SKM-1 (cell line): ENCODE measurements around the gene ANKRD9.
"Not testable (repeated sequence)": the region's sequence is repeated elsewhere in the genome, so short reads cannot be mapped to it uniquely, and the experiment has no call there.

ENCODE experiments used
- DNase-seq: peaks from one replicate; lab custom pipeline; 2025; ENCODE audit not compliant: unreplicated experiment; lab: John Stamatoyannopoulos, UW

ANKRD9 gene, protein sequence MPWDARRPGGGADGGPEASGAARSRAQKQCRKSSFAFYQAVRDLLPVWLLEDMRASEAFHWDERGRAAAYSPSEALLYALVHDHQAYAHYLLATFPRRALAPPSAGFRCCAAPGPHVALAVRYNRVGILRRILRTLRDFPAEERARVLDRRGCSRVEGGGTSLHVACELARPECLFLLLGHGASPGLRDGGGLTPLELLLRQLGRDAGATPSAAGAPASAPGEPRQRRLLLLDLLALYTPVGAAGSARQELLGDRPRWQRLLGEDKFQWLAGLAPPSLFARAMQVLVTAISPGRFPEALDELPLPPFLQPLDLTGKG

DNA sequence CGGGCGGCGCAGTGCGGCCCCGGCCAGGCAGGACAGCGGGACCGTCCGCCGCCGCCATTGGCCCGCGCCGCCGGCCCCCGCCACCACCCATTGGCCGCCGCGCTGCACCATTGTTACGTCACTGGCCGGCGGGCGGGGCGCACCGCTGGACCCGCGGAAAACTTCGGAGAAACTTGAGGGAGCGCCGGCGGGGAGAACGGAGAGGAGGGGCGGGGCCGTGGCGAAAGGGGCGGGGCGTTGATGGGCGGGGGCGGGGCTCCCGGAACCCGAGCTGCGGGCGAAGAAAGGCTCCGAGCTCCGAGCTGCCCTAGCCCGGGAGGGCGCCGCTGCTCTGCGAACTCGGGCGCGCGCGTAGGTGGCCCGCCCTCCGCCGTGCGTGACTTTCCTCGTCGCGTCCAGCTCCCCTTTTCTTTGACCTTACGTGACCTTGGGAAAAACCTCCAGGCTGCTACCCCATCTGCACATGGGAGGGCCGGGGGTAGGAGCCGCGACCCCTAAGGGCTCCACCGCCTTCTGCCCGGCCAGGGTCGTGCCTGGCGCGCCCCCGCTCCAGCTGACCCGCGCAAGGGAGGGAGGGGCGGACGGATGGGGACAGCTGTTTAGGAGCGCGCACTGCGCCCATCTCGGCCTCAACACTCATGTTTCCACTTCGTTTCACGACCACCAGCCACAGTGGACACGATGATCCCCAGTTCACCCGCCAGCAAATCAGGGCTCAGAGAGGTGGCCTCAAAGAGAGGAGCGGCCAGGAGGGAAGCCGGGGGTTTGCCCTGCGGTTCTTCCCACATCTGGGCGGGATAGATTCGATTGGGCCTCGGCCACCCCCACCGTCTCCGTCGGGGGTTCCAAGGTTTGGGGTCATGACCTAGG lies at the start of gene ANKRD9:
TSS of gene ANKRD9 (minus strand) at position 31 of the 870 bp plus-strand sequence. CDS start 1,887 bp downstream, outside the sequence.
- DNase-seq, result peak; percentile 53

DNA sequence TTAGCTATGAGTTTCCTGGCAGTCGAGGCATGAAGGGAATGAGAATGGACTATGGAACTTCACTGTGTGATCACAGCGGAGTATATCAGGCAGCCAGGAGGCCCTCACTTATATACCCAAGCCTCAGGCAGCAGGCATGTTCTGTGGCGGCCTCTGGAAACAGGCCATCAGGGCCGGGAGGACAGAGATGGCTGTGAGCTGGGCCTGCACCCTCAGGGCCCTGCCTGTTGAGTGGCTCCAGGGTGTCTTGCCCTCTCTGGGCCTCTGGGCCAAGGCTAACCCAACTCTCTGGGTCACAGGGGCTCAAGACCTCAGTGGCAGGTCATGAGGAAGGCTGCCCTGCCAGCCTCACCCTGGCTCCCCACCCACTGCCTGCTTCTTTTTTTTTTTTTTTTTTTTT lies 49.0 kb upstream of the ANKRD9 start:
- no peak for DNase-seq

- DNase-seq, result no peak
These were observed 48.1 kb upstream of the ANKRD9 start for GRCh38 chr14:102557434-102558226.

DNA sequence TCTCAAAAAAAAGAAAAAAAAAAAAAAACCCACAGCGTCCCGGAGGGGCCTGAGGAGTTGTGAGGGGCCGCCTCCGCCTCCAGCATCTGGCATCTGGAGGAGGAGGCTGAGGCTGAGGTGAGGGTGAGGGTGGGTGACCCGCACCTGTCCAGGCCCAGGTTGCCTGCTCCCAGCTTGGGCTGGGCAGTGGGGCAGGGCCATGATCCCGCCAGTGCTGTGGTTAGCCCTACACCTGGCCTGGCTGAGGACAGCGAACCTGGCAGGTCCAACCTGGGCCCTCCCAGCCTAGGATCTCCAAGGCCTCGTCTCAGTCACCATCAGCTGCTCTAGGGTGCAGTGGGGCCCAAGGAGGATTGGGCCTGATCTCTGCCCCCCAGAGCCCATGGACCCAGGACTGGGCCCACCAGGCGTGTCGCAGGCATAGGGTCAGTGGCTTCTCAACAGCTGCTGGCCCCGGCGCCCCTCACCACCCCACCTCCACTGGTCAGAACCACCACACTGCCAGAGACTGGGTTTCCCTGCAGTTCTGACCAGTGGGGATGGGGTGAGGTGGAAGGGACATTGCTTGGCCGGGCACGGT lies 46.6 kb upstream of the ANKRD9 start:
- DNase-seq, result no peak

DNA sequence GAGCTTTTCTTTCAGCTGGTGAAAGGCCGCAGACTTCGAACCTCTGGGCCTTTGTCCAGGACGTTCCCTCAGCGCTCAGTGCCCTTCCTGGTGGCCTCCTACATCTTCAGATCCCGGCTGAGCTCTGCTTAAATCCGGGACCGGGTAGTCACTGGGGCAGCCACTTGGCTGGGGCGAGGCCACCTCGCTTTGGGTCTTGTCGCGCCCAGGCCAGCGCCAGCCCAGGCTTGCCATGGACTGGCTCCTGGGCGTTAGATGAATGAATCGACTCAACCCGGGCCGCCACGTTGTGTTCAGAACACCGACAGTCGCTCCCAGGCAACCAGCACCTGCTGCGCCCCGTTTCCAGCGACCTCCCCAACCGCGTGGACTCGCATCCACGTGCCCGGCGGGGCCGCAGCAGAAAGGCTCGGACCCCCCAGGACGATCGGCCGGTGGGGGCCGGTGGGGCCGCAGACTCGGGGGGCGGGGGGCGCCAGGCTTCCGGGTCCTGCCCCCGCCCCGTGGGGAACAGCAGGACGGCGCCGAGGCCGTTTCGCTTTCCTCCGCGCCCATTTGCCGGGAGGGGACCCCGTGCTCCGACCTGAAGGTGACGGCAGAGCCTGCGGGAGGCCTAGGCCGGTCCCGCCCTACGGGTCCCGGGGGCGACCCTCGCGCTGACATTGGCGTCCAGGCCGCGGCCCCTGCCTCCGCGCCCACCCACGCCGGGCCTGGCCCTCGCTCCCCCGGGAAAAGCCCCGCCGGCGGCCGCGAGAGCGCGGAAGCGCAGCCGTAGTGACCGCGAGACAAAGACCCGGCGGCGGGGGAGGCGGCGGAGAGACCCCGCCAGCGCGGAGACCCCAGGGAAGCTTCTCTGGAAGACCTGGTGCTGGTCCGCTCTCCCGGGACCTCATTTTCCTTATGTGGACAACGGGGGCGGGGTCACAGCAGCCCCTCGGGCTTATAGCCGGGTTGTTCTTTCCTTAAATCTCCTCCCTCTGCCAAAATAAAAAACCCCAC lies 45.5 kb upstream of the ANKRD9 start:
- no peak for DNase-seq

DNA sequence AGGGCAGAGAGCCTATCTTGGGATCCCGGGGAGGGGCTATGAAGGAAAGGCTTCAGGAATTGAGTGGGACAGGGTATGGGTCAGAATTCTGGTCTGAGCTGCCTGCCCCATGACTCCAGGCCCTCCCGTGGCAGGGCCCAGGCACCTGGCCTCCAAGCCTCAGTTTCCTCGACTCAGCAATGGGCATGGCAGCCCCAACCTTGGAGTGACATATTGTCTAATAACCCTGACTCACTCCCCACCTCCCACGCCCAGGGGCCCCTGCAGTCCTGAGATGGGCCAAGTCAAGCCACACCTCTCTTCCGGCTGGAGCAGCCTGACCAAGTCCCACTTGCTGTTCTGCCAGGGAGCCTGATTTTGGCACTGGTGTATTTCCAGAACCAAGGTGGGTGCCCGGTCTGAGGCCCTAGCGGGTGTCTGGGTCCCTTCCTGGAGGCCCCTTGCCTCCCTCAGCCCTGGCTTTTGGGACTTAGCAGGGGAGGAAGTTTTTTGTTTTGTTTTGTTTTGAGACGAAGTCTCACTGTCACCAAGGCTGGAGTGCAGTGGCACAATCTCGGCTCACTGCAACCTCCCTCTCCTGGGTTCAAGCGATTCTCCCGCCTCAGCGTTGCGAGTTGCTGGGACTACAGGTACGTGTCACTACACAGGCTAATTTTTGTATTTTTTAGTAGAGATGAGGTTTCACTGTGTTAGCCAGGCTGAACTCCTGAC lies 42.6 kb upstream of the ANKRD9 start:
- DNase-seq, result no peak

DNA sequence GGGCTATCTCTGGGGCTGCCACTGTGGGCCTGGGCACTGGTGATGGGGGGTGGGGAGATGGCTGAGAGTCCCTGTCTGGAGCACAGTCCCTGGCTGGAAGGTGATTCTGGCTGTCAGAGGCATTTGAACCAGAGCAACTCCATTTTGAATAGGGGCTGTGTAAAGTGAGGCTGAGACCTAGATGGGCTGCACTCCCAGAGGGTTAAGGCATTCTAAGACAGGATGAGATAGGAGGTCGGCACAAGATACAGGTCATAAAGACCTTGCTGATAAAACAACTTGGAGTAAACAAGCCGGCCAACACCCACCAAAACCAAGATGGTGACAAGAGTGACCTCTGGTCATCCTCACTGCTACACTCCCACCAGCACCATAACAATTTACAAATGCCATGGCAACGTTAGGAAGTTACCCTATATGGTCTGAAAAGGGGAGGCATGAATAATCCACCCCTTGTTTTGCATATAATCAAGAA lies 41.4 kb upstream of the ANKRD9 start:
- DNase-seq, result not testable (repeated sequence)

- DNase-seq, result no peak
These were observed 39.2 kb upstream of the ANKRD9 start for GRCh38 chr14:102548616-102549240.

DNA sequence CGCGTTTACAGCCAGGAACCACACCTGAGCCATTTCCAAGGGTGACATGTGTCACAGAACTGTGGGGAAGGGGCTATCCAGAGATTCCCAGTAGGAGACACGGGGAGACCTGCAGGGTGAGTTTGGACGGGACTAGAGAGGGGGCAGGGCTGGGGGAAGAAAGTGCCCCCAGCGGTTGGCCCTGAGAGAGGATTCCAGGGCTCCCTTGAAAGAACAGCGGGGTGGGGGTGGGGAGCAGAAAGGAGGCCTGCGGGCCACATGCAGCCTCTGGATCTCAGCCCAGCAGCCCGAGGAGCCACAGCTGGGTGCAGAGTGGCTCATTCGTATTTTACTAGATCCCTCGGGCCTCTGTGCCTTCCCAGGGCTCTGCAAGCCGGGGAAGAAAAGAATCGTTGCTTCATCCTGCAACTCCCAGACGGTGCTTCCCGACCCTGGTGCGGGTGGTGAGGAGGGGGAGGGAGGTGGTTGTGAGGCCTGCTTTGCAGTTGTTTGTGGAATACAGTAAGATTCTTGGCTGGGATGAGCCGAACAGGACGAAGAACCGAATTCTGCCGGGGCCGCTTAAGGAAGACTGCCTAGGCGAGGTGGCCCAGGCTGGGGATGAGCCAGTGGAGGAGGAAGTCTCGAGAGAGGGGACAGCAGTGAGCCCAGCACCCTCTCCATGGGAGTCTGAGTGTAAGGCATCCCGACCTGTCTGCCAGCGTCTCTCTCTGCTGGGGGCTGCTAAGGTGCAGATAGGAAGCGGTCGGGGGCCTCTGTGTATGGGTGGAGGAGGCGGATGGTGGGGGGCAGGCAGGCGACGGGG lies 36.1 kb upstream of the ANKRD9 start:
- no peak for DNase-seq

GRCh38 chr14:102544747-102545460 lies 35.3 kb upstream of the ANKRD9 start:
- no peak for DNase-seq

DNA sequence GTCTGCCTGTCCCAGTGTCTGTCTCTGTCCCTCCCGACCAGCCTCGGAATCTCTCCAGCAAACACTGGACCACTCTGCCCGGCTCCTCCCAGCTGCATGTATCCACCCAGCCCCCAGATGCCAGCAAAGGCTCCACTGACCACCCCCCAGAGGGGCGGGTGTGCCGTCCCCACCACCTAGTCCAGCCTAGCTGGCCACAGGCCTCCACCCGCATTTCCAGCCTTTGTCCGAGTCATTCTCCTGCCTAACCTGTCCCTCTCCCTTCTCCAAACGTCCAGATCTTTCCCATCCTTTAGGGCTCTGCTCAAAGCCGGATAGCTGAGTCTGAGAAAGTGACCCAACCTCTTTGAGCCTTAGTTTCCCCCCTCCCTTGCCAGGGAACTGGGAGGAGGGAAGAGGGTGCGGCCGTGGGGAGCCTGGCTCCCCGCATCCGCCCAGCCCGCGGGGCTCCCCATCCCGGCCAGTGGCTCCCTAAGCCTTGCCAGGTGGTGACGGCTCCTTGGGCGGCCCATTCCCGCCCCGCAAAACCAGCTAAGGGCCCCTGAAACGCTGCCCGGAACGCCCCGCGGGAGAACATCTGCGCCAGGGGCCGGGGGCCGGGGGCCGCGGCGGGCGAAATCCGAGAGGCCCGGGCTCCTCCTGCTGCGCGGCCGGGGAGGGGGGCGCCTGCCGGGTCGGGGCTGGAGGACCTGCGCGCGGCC lies 34.6 kb upstream of the ANKRD9 start:
- no peak for DNase-seq

- no peak for DNase-seq
These were observed 32.2 kb upstream of the ANKRD9 start for GRCh38 chr14:102541771-102542170.

DNA sequence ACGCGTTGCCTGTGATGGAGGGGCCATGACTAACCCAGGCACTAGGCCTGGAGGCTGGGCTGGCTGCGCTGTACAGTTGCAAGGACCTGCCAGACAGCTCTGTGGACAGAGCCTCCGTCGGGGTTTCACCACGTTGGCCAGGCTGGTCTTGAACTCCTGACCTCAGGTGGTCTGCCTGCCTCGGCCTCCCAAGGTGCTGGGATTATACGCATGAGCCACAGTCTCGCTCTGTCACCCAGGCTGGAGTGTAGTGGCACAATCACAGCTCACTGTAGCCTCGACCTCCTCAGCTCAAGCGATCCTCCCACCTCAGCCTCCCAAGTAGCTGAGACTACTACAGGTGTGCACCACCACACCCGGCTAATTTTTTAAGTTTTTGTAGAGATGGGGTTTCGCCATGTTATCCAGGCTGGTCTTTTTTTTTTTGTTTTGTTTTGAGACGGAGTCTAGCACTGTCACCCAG lies 31.5 kb upstream of the ANKRD9 start:
- not testable (repeated sequence) for DNase-seq

GRCh38 chr14:102540315-102541028 lies 30.9 kb upstream of the ANKRD9 start:
- no peak for DNase-seq

DNA sequence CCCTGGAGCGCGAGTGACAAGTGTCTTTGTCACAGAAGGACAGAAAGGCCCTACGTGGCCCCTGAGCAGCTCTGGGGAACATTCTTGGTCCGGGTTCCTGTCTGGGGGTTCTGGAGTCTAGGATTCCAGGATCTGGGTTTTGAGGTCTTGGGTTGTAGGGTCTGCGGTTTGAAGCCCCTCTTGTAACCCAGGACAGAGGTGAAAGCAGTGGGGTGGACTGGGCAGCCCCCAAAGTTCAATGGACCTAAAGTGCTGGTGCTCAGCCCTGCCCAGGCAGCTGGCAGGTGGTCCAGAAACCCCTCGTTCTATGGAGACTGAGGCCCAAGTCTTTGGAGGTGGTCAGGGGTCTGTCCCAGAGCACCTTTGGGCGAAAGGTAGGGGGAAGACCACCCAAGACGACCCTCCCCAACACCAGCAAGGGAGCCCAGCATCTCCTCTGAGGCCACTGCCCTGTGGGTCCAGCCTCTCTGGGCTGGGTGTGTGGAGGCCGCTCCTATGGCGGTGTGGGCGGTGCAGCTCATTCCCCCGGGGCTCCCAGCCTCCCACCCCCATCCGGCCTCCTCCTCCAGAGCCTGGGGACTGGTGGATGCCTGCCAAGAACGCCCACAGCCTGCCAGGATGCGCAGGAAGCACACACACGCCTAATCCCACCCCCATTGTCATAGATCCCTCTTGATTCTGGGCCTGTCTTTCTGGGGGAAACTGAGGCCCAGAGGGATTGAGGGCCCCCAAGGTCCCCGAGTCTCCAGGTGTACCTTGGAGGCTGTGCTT lies 30.2 kb upstream of the ANKRD9 start:
- no peak for DNase-seq
